Measurements from ENCODE around the gene ADGRG7.

GRCh38 chr3:100697723-100698285 is 88.4 kb downstream of the ADGRG7 start:
- TF ChIP-seq GATA3 (IDR thresholded peaks at IDR 0.05; ENCODE audit: low read depth, low read length) (no peak), GATA2 (IDR thresholded peaks at IDR 0.05; ENCODE audit: low read depth, low read length) (no peak)

Measured in SH-SY5Y (cell line).